Stimulated activated CD8-positive, alpha-beta memory T cell treated with anti-CD3 and anti-CD28 coated beads, Interleukin-15, amount 100 ng/mL, for 24 hours (primary cell): Measurements from ENCODE around the gene USP43.

Experiments
- DNase-seq: peaks from one replicate; pipeline ENCODE4 v3.0.0-alpha.2; 2020; ENCODE audit warnings: low read depth

USP43 gene

DNA sequence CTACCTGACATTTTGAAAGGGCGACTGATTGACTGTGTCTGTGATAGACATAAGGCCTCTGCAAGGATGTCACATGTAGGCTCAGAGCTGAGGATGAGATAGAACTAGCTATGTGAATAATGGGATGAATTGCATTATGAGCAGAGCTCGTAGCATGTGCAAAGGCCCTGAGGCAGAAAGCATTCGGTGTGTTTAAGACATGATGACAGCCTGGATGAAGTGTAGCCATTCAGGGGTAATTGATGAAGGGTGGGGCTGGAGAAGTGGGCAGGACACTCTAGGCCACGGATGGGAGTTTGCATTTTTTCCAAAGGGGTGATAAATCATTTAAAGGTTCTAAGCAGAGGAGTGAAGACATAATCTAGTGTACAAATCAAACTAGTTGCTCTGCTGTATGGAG is 62.6 kb downstream of the USP43 start:
- no peak for DNase-seq

DNA sequence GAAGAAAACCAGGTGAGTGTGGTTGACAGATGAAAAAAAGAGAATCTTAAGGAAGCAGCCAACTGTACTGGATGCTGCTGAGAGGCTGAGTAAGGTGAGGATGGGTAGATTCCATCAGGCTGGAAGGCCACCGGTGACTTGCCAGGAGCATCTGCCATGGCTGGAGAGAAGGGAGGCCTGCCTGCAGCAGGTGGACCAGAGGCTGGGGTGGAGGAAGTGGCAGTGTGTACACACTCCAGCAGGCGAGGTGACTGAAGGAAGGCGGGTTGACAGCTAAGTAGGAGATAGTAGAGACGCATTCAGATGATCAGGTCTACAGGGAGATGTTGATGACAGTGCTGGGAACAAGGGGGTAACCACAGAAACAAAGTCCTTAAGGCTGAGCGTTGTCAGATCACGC is 69.5 kb downstream of the USP43 start:
- DNase-seq, result no peak

DNA sequence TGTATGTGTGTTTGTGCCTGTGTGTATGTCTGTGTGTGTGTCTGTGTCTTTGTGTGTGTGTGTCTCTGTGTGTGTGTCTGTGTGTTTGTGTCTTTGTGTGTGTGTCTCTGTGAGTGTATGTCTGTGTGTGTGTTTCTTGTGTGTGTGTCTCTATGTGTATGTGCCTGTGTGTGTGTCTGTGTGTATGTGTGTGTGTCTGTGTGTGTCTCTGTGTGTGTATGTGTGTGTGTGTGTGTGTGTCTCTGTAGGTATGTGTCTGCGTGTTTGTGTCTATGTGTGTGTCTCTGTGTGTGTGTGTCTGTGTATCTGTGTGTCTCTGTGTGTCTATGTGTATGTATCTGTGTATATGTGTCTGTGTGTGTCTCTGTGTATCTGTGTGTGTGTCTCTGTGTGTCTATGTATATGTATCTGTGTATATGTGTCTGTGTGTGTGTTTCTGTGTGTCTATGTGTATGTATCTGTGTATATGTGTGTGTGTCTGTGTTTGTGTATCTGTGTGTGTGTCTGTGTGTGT is 70.2 kb downstream of the USP43 start:
- no peak for DNase-seq

DNA sequence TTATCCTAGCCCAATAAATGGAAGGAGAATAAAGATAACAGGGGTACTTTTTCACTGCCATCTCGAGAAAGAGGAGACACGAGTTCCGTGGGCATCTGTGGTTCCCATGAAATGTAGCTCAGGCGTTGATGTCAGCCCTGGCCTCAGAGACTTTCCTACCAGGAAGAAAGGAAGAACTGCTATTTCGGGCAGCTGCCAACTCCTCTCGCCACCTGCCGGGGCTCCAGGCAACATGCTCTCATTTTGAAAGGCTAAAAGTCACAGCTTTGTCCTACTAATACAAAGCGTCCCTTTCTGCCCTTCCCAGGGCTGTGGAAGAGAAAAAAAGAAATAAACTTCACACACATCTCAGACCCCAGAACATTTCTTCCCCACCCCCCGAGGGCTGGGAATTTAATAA is 80.3 kb downstream of the USP43 start:
- no peak for DNase-seq

DNA sequence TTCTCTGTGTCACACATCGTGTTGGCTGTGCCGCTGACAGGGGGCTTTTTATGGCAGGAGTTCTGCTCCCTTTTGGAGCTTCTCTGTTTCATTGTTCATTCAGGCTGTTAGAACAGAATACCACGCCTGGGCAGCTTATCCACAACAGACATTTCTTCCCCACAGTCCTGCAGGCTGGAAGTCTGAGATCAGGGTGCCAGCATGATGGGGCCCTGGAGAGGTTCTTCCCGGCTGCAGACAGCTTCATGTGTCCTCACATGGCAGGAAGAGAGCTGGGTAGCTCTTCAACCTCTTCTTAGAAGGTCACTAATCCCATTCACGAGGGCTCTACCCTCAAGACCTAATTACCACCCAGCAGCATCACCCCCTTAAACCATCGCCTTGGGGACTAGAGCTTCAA is 81.0 kb downstream of the USP43 start:
- no peak for DNase-seq

DNA sequence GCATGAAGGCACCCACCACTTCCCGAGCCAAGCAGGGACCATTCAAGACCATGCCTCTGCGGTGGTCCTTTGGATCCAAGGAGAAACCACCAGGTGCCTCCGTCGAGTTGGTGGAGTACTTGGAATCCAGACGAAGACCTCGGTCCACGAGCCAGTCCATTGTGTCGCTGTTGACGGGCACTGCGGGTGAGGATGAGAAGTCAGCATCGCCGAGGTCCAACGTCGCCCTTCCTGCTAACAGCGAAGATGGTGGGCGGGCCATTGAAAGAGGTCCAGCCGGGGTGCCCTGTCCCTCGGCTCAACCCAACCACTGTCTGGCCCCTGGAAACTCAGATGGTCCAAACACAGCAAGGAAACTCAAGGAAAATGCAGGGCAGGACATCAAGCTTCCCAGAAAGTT is 82.7 kb downstream of the USP43 start:
- DNase-seq, result no peak

DNA sequence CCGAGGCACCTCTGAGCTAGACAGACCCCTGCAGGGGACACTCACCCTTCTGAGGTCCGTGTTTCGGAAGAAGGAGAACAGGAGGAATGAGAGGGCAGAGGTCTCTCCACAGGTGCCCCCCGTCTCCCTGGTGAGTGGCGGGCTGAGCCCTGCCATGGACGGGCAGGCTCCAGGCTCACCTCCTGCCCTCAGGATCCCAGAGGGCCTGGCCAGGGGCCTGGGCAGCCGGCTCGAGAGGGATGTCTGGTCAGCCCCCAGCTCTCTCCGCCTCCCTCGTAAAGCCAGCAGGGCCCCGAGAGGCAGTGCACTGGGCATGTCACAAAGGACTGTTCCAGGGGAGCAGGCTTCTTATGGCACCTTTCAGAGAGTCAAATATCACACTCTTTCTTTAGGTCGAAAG is 83.2 kb downstream of the USP43 start:
- DNase-seq, result no peak

DNA sequence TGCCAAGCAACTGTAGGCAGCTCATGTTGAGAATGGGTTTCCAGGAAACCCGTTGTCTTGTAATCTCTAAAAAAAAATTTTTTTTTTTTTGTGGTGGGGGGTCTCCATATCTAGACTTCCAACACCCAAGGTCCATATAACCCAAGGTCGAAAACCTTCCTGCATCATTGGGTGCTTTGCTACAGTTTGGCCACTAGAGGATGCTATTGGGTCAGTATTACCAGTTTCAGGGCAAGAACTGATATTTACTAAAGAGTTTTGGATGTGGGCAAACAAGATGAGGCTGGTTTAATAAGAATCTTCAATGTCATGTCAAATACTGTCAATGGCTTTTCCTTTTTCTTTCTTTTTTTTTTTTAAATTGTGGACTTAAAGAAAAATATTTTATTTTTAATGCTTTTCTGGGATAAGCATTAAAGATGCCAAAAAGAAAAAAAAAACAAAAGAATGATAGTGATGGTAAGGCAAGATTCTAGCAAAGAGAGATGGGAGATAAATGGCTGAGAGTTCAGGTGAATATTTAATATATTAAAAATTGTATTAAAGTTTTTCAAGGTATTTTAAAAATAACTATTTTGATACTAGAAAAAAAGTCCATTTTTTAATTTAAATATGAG is 83.8 kb downstream of the USP43 start:
- DNase-seq, result no peak

DNA sequence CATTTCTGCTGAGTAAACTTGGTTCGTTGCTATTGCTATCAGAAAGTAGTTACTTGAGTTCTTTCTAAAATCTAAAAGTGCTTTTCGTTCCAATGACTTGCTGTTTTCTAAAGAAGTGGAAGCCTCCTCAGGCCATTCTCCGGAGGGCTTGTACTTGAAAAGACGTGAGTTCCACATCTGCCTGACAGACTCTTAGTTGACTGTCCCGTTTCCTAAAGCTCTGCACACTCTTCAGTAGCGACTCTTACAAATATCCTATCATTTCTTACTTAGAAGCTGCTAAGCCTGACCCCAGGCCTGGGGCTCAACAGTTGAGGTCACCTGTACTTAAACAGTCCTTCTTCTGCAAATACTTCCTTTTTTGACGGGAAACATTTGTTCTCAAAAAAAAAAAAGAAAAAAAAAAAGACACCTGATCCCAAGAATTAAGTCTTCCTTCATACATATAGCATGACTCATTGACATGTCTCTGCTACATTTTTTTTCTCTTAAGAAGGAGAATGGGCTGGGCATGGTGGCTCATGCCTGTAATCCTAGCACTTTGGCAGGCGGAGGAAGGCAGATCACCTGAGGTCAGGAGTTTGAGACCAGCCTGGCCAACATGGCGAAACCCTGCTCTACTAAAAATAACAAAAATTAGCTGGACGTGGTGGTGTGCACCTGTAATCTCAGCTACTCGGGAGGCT is 84.6 kb downstream of the USP43 start:
- no peak for DNase-seq

DNA sequence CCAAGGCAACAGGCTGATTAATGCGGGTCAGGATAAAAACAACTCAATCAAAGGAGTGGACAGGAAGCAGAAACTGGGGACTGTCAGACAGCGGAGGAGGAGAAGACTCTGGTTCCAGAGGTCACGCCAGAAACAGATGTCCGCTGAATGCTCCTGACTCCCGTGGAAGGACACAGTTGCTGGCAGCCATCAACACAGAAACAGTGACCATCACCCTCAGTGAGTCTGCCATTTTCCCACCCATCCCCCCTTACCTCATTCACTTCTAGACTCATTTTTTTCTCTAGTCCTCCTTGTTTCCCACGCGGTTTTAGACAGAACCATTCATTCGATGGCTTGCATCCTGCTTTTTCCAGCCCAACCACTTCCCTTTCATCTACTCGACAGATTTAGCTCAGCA is 105.2 kb downstream of the USP43 start:
- no peak for DNase-seq

DNA sequence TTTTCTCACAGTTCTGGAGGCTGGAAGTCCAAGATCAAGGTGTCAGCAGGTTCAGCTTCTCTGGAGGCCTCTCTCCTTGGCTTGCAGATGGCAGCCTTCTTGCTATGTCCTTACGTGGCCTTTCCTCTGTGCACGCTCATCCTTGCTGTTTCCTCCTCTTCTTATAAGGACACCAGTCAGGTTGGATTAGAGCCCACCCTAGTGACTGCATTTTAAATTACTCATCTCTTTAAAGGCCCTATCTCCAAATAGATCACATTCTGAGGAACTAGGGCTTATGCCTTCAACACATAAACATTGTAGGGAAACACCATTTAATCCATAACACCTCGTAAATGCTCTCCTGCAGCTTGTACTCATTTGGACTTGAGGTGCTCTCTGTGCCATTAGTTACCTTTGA is 109.8 kb downstream of the USP43 start:
- DNase-seq, result no peak

DNA sequence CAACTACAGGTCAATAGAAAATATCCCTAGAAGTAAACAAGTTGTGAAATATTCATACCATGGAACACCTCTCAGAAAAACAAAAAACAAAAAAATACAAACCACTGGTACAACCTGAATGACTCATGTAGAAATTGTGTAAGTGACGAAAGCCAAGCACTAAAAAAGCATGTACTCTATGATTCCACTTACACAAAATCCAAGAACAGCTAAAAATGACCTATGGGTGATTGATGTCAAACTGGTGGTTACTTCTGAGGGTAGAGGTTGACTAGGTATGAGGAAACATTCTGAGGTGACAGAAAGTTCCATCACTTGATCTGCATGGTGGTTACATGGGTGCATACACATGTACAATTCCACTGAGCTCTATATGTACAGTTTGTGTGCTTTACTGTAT is 114.9 kb downstream of the USP43 start:
- DNase-seq, result no peak

DNA sequence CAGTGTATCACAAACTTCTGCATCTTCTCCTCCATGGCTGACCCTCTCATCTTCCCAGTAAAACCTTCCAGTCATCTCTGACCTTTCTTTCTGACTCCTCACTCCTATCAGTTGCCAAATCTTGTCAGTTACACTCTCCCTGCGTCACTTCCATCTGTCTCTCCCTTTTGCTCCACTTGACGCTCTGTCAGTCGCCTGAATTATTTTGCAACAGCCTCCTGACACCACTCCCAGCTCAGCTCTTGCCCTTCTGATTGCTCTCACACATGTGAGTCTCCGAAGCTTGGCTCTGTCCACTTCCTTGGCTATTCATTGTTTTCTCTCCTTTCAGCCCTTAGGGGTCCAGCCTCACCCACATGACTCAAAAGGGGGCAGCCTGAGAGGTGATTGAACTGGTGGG is 118.3 kb downstream of the USP43 start:
- DNase-seq, result no peak

DNA sequence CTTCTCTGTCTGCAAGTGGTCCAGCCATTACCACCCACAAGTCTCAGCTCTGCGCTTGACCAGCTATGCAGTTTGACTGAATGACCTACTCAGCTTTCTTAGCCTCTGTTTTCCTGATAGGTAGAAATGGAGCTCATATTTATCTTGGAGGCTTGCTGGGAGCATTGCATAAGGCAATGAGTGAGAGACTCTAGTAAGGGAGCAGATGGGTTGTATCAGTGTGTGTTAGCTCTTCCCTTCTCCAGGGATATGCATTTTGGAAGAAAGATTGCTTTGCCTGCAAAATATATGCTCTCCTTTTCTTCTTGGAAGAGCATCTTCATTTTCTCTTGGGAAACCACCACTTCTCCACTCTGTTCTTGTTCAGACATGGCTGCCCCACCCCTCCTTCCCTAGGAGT is 120.0 kb downstream of the USP43 start:
- no peak for DNase-seq

DNA sequence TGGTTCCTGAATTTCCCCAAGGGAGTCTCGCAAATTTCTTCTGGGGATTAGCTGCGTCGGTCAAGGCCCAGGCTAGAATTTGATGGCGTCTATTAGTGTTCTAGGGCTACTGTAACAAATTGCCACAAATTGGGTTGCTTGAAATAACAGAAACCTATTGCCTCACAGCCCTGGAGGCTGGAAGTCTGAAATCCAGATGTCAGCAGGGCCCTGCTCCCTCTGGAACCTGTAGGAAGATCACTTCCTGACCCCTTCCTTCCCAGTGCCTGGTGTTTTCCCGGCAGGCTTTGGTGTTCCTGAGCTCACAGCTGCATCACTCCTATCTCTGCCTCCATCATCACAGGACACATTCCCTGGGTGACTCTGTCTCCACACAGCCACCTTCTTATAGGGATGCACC is 121.7 kb downstream of the USP43 start:
- no peak for DNase-seq

DNA sequence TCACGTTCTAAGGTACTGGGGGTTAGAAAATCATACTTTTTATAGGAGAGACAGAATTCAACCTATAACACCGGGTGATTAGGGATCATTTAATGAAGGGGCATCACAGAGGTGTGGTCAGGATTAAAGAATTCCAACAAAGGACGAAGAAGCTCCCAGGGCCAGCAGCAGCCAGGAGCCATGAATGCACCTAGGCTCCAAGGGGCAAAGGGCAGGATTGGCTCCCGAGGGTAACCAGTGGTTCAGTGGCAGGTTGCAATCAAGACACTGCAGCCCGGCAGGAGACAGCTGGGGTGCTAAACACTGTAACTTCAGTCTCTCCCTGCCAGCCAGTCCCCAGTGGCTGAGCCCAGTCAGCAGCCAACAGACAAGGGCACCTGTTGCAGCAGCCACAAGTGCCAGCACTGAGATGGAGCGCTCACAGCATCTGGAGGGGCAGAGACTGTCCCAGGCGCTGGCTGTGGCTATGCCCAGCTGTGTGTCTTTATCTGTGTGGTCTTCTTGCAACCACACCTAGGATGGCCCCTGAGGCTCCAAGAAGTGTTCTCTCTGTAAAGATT is 122.2 kb downstream of the USP43 start:
- DNase-seq, result no peak

DNA sequence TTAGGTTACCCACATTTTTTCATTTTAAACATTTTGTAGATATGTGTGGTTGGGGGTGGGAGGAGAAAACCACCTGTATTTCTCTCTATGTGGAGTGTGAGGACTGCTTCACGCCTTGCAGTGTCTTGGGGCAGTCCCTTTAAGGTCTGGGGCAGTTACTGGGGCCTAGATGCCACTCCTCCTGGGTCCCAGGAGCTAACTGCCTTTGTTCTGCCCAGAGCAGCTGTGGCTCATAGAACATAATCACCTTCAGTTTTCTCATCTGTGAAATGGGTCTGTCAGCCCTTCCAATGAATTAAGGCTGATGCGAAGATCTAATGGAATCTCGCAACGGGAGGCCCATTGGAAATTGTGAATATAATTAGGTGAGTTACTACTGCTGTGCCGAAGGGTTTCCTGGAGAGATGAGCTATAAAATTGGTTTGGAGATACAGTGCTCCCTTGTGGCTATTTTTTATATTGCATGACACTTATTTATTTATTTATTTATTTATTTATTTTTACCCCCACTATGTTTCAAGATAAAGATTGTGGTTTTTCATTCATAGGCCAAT is 123.1 kb downstream of the USP43 start:
- DNase-seq, result no peak

DNA sequence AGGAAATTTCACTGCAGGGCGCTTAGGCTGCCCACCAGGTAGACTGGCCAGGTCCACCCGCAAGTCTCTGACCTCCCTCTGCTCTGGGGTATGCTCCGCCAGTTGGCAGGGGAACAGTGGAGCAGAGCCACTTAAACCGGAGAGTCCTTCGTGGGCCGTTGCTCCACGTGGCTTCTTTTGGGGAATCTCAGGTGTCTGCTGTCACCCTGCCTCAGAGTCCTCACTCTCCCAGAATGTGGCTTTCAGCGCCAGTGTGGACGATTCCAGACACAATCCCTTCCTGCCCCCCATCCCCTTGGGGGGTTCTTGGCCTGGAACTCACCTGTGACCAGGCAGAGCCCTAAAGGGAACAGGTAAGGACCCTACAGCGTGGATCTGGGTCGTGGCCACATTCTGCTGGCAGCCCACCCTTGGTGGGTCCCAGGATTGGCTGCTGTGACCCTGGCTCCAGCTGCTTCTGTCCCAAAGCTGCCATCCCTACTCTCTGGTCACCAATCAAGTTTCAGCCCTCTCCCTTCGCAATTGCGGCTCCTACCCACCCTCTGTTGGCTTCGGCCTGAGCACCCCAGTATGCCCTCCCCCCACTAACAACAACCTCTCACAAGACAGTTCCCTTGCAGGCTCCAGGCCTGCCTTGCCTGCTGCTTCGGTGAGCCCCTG is 123.8 kb downstream of the USP43 start:
- DNase-seq, result no peak

DNA sequence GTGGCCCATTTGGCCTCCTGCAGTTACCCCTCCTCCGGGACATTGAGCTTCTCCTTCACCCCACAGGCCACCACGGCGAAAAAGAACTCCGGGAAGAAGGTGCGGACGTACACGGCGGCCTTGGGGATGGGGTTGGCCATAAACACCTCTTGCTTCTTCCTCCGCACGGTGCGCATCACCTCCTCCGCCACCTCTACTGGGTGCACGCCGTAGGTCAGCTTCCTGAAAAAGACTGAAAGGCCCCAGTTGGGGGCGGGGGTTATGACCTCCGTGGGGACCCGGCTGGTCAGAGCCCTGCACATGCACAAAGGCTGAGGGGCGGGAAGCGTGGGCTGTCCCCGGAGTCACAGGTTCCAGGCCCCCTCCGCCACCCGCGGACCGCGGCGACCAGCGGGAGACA is 126.1 kb downstream of the USP43 start:
- DNase-seq, result no peak

DNA sequence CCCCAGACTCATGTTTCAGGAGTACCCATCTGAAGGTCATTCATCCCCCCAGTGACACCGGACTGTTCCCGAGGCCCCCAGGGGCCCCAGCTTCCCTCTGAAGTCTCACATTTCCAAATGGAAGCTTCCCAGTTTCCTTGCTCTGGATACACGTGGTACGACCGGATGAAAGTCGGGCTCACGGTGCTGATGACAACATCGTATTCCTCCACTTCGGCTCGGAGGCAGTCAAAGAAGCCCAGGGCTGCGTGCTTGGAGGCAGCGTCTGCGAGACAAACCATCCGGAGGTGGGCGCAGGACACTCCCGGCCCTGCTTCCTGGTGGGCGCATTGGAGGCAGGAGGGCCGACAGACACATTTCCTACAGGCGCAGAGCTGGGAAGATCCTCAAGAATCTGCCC is 127.3 kb downstream of the USP43 start:
- no peak for DNase-seq

DNA sequence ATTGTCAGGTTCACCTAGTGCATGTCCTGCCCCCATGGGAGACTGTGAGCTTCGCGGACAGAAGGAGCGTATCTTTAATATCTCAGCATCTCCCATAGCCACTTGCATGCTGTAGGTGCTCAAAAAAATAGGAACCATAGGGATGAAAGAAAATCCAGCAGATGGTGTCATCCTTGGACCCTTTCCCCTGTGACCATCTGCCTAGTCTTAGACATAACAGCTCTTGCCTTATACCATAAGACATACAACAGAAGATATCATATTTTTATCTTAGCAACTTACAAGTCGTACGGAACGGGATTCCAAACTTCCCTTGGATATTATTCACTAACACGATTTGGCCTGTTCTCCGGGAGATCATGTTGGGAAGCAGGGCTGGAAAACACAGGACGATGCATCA is 131.6 kb downstream of the USP43 start:
- DNase-seq, result no peak
